Activated naive CD4-positive, alpha-beta T cell (primary cell): ENCODE data around the gene COBLL1.
"Not testable (repeated sequence)": the region's sequence is repeated elsewhere in the genome, so short reads cannot be mapped to it uniquely, and the experiment has no call there.

Experiments
- DNase-seq, 4 experiments: peaks; one replicate each; lab custom pipeline; 2025; lab: John Stamatoyannopoulos, UW

COBLL1 gene

GRCh38 chr2:164710837-164711765 is 130.5 kb downstream of the COBLL1 start:
- no peak for DNase-seq

- DNase-seq, result not testable (repeated sequence)
Measured at GRCh38 chr2:164710252-164710836, 131.3 kb downstream of the COBLL1 start.

GRCh38 chr2:164706522-164706921 is 135.1 kb downstream of the COBLL1 start:
- DNase-seq, result no peak

GRCh38 chr2:164705412-164706167 is 136.0 kb downstream of the COBLL1 start:
- DNase-seq, result no peak

GRCh38 chr2:164703915-164704706 is 137.5 kb downstream of the COBLL1 start:
- no peak for DNase-seq

GRCh38 chr2:164701565-164701964 is 140.1 kb downstream of the COBLL1 start:
- no peak for DNase-seq

- no peak for DNase-seq
Measured at GRCh38 chr2:164700390-164700789, 141.2 kb downstream of the COBLL1 start.

GRCh38 chr2:164697688-164698461 is 143.7 kb downstream of the COBLL1 start:
- no peak for DNase-seq

- DNase-seq, result no peak
Measured at GRCh38 chr2:164696634-164697033, 145.0 kb downstream of the COBLL1 start.

- no peak for DNase-seq
Measured at GRCh38 chr2:164694275-164694695, 147.3 kb downstream of the COBLL1 start.

GRCh38 chr2:164693834-164694233 is 147.8 kb downstream of the COBLL1 start:
- no peak for DNase-seq

- DNase-seq, result no peak
Measured at GRCh38 chr2:164693390-164693789, 148.2 kb downstream of the COBLL1 start.

GRCh38 chr2:164692958-164693357 is 148.7 kb downstream of the COBLL1 start:
- no peak for DNase-seq

GRCh38 chr2:164692114-164692513 is 149.5 kb downstream of the COBLL1 start:
- DNase-seq, result no peak

GRCh38 chr2:164691346-164691887 is 150.2 kb downstream of the COBLL1 start:
- DNase-seq, result no peak

GRCh38 chr2:164690361-164690760 is 151.3 kb downstream of the COBLL1 start:
- no peak for DNase-seq

- DNase-seq, result no peak
Measured at GRCh38 chr2:164688896-164689419, 152.7 kb downstream of the COBLL1 start.

GRCh38 chr2:164681009-164681408 is 160.6 kb downstream of the COBLL1 start:
- DNase-seq, result no peak

GRCh38 chr2:164678631-164679149 is 162.9 kb downstream of the COBLL1 start:
- DNase-seq, result no peak

- DNase-seq, result no peak
Measured at GRCh38 chr2:164677733-164678132, 163.9 kb downstream of the COBLL1 start.
